ENCODE results near the gene BANF2.
A peak's percentile ranks its signal among the peaks of the same experiment; 100 is the strongest.

Gene BANF2

GRCh38 chr20:17663040-17663399 is 36.7 kb upstream of the BANF2 start:
- no peak for FAIRE-seq
- no peak for DNase-seq (ENCODE audit: extremely low spot score, insufficient read length, low read depth)

DNA sequence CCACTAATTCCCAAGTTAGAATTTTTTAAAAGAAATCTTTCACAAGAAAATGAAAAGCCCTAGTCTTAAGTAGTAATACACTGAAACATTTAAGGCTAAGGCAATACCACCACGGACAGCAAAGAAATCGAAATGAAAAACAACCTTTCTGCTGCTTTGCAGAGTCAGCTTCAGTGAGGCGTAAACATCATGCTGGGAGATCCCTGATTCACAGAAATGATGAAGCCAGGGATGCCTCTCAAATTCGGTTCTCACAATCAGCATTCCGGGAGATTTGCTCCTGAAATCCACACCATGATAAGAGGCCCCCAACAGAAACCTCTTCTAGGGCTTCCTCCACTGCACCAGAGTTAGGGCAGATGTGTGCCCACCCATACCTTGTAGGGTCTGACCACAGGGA is 36.3 kb upstream of the BANF2 start:
- DNase-seq (ENCODE audit: extremely low spot score, insufficient read length, low read depth) (no peak), FAIRE-seq (no peak)

DNA sequence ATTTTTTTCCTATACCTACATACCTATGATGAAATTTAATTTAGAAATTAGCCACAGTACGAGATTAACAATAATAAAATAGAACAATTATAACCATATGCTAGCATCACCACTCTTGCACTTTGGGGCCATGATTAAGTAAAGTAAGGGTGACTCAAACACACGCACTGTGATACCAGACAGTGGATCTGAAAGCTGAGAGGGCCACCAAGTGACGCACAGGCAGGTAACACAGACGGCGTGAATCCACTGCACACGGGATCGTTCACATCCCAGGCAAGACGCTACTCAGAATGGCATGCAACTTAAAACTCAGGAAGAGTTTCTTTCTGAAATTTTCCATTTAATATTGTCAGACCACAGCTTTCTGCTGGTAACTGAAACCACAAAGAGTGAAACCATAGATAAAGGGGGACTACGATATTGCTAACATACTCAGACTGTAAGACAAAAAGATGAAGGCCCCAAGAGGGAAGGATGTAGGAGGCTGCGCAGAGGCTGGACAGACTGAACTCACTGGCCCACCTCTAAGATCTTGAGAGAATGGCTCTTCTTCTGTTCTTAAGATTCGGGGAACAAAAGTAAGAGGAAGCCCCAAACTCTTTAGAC is 35.6 kb upstream of the BANF2 start:
- DNase-seq (ENCODE audit: extremely low spot score, insufficient read length, low read depth) (no peak), FAIRE-seq (peak; percentile 21)

DNA sequence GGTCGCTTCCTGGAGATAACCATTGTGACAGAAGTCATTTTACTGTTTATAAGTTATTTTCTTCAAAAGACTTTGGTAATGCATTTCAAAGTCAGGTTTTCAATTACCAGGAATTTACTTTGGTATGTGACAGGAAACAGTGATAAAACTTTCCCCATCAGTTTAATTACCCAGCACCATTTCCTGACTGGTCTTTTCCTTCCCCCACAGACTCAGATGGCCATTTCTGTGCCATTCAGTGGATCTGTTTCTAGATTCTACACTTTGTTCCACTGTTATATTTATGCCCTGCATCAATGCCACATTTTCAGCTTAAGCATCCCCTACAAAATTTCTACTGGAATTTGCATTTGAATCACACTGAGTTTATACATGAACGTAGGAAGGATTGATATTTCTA is 34.0 kb upstream of the BANF2 start:
- no peak for FAIRE-seq
- DNase-seq (ENCODE audit: extremely low spot score, insufficient read length, low read depth) = no peak

GRCh38 chr20:17666481-17666880 is 33.3 kb upstream of the BANF2 start:
- FAIRE-seq (no peak), DNase-seq (ENCODE audit: extremely low spot score, insufficient read length, low read depth) (no peak)

GRCh38 chr20:17667445-17667844 is 32.3 kb upstream of the BANF2 start:
- DNase-seq (ENCODE audit: extremely low spot score, insufficient read length, low read depth) (no peak), FAIRE-seq (no peak)

GRCh38 chr20:17668432-17668831 is 31.3 kb upstream of the BANF2 start:
- DNase-seq (ENCODE audit: extremely low spot score, insufficient read length, low read depth) (no peak), FAIRE-seq (no peak)

GRCh38 chr20:17669306-17669931 is 30.3 kb upstream of the BANF2 start:
- DNase-seq (ENCODE audit: extremely low spot score, insufficient read length, low read depth) (no peak), FAIRE-seq (peak; percentile 29)

DNA sequence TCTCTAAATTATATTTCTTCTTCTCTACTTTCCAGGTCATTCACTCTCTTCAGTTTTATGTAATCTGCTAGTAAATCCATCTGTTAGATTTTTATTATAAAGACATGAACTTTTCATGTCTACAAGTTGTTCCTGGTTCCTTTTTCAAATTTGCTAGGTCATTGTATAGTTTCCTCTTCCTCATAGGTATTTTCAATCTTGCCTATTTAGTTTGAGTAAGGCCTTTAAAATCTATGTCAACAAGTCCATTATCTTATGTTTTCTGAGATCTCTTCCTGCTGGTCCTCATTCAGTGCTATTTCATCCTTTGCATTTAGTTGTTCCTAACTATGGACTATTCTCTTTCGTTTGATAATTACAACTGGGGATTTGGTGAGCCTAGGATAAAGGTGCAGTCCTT is 28.8 kb upstream of the BANF2 start:
- no peak for FAIRE-seq

DNA sequence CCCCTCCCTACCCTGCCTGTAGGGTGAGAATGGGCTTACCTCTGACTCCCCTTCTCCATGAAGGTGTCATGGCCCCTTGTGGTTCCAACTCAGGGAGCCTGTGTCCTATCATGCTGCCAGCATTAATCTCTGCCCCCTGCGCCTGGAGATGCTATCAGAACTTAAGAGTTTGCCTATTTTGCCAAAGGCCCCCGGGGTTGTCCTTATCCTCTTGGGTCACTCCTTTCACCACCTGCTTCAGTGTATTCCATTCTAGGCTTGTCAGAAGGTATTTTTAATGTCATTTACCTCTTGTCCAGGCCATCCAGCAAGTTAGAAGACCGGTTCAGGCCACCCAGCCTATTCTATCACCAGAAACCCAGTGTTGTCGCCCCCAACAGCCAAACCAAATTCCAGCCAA is 28.2 kb upstream of the BANF2 start:
- FAIRE-seq = no peak

More for the DNA sequence above, 28.8 kb upstream of the BANF2 start:
- DNase-seq (ENCODE audit: extremely low spot score, insufficient read length, low read depth) = no peak

GRCh38 chr20:17673084-17673483 is 26.7 kb upstream of the BANF2 start:
- FAIRE-seq (no peak), DNase-seq (ENCODE audit: extremely low spot score, insufficient read length, low read depth) (no peak)

More for the DNA sequence above, 28.2 kb upstream of the BANF2 start:
- no peak for DNase-seq (ENCODE audit: extremely low spot score, insufficient read length, low read depth)

GRCh38 chr20:17674722-17675518 is 24.8 kb upstream of the BANF2 start:
- FAIRE-seq (no peak), DNase-seq (ENCODE audit: extremely low spot score, insufficient read length, low read depth) (no peak)

DNA sequence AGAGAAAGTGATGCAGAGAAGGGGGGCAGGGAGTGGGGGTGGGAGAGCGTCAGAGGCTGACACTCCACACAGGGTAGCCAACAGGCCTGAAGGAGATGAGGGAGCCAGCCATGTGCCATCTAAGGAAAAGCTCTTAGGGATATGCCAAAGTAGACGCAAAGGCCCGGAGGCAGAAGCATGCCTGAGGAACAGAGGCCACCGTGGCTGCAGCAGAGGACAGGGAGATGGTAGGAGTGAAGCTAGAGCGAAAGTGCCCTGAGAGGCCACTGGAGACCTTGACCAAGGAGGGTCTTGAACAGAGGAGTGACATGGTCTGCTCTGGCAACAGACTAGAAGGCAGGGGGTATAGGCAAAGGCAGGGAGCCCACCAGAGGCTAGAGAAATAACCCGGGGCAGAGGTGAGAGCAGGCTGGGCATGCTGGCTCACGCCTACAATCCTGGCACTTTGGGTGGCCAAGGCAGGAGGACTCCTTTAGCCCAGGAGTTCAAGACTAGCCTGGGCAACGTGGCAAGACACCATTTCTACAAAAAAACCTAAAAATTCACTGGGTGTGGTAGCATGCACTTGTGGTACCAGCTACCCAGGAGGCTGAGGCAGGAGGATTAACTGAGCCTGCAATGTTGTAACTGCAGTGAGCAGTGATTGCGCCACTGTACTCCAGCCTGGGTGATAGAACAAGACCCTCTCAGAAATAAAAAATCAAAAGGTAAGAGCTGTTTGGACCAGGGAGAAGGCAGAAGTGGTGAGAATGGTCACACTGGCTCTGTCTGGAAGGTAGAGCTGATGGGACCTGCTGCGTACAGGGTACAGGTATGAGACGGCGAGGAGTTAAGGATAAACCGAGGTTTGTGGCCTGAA is 24.0 kb upstream of the BANF2 start:
- DNase-seq (ENCODE audit: extremely low spot score, insufficient read length, low read depth) = no peak
- no peak for FAIRE-seq

GRCh38 chr20:17676378-17676759 is 23.4 kb upstream of the BANF2 start:
- no peak for FAIRE-seq
- no peak for DNase-seq (ENCODE audit: extremely low spot score, insufficient read length, low read depth)

- FAIRE-seq (no peak), DNase-seq (ENCODE audit: extremely low spot score, insufficient read length, low read depth) (no peak)
Measured at GRCh38 chr20:17676942-17677341, 22.8 kb upstream of the BANF2 start.

GRCh38 chr20:17678295-17678694 is 21.5 kb upstream of the BANF2 start:
- DNase-seq (ENCODE audit: extremely low spot score, insufficient read length, low read depth) (no peak), FAIRE-seq (no peak)

DNA sequence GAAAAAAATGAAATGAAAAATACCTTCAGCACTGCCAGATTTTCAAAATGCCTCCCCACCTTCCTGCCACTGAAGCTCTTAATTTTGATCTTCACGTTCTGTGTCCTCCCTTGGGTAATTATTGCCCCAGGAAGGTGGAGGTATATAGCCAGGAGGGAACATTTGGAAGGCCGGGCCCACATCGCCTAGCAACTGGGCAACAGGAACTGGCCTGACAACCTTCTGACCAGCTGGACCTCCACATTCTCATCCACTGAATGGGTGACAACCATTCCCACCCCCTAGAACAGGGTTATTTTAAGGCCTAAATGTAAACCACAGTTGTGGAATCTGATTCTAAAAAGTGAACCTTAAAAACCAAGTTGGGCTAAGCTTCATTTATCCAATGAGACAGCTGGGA is 20.9 kb upstream of the BANF2 start:
- no peak for FAIRE-seq
- no peak for DNase-seq (ENCODE audit: extremely low spot score, insufficient read length, low read depth)

DNA sequence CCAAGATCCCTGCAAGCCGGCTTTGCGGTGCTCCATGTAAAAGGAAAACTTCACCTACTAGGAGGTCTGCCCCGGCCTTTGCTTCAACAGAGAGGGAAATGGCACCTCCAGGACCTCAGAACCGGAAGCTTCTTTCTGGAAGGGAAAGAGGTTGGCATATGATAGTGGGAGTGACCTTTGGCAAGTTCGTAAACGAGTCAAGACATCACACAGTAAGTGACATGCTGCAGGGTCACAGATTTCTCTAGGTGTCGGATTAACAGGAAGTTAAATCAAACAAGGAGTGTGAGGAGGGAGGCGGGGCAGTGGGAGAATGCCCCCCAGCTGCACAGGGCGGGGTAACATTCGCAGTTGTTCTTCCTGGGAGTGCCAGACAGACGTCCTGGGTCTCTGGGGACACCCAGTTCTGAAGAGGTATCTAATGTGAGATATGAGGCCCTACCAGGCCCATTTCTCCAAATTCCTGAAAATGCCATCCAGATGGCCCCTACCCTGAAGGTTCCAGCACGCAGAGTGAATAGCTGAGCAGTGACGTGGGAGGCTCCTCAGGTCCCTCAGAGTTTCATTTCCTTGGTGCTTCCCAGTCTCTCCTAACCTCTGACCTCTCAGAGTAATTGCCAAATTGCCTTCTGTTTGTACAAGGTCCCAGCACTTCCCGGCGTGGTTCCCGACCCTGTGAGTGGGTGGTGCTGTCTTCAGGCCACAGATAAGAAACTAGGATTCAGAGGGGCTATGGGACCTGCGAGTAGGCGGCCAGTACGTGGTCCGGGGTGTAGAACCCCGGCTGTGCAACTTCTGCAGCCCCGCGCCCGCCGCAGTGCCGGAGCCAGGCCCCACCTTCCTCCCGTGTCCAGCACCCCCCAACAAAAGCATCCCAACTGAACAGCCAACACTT is 19.6 kb upstream of the BANF2 start:
- no peak for DNase-seq (ENCODE audit: extremely low spot score, insufficient read length, low read depth)
- peak; percentile 31 for FAIRE-seq

DNA sequence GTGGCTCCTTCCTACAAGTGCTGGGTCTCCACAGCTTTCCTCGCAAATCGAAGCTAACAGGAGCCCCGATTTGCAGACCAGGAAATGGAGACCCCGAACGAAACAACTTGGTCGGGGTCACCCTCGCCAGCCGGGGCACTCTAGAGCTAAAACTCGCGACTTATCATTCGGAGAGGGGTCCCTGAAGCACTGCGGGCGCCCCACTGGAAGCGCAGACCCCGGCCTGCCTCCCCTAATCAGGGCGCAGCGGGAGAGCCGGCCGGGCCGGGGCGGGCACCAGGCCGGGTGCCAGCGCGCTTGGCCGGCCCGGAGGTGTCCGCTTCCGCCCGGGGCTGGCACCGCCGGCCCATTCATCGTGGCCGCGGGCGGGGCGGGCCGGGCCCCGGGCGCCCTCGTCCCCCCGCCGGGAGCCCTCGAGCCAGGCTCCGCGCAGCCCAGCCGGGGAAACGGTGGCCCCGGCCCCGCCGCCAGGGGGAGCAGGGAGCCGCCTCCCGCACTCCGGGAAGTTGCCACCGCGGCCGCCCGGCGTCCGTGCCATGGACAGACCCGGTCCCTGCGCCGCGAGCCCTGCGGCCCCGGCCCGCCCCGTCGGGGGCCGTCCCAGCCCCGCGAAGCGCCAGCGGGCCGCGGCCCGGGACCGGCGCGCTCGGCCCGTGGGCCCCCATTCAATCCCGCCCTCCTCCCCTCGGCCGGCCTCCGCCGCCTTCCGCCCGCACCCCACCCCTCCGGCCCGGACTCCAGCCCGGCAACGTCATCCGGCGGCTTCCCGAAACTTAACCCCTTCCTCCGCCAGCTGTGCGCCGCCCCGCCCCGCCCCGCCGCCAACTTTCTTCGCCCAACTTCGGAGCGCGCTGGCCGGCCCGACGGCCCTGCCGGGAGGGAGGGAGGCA is 18.7 kb upstream of the BANF2 start:
- peak; percentile 65 for FAIRE-seq

More for the DNA sequence above, 18.7 kb upstream of the BANF2 start:
- peak; percentile 78 for DNase-seq (ENCODE audit: extremely low spot score, insufficient read length, low read depth)

Measured in GM18507 (cell line).